ENCODE measurements around the gene PLPPR5.

The PLPPR5 gene

DNA sequence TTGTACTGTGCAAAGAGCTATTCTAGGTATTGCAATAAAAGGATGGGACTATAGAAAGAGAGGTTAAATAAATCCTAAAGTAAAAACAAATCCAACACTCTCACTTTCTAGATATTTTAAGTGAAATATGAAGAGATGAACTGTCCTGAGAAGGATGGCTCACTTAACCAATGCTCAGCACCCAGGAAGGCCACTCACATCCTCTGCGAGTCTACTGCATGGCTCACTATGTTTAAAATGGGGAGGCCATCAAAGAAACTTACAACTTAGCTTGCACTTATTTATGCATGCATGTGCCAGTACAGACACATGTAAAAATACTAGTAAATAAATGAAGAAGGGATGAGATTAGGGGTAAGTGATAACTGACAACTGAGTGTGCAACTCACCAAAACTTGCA is 37.5 kb downstream of the PLPPR5 start:
- no peak for DNase-seq

DNA sequence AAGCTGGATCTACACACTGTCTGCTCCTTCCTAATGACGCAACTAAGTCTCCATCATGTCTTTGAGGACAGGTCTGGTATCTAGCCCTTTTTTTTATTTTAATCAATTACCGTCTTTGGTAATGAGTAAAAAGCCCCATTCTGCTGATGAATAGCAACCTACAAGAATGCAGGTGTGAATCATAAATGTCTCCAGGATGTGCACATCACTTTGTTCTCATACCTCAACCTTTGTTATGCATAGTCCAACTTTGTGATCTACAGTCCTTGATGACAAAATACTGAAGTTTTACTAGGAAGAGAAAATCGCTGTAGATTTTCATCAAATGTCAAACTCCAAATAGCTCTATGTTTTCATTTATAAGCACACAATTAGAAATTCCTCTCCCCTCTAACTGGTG is 39.3 kb downstream of the PLPPR5 start:
- DNase-seq = no peak

DNA sequence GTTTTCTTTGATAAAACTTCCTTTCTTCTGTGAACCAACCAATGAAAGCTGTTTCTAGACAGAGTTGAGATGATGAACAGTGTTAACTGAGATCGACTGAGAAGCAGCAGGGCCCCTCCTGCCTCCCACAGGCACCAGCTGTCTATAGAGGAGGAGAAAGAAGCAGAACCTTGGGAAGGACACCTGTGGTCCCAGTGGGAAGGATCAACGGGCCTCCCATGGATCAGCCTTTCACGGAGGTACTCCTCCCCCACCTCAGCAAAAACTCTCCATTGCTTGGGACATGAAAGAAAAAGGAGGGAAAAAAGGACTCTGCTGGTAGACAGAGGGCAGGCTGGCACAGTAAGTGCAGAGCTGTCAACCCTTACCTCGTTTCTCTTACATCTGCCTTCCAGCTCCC is 40.5 kb downstream of the PLPPR5 start:
- DNase-seq = no peak

DNA sequence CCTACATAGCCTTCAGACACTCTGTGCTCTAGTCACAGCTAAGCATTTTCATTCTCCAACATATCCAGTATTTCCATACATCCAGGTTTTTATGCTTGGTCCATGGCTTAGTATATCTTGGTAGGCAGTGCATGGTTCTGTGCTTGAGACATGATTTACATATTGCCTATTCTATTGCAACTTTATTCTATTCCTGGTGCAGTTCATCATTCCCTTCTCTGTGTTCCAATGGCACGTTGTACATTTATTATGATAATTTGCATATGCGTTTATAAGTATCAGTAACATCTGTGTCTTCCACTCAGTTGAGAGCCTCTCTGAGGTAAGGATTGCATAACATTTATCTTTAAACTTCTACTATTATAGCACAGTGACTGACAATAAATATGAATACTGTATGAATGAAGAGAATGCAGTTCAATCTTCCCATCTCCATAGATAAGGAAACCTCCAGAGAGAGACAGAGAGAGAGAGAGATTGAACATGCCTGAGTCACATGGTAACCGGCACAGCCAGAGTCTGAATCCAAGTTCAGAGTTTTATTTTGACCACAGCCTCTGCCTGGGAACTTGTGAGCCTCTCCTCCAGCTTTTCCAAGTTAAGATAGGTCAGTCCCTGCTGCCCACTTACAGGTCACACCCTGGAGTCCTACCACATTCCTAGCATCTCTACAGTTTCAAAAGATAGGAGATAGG is 41.5 kb downstream of the PLPPR5 start:
- DNase-seq = no peak

DNA sequence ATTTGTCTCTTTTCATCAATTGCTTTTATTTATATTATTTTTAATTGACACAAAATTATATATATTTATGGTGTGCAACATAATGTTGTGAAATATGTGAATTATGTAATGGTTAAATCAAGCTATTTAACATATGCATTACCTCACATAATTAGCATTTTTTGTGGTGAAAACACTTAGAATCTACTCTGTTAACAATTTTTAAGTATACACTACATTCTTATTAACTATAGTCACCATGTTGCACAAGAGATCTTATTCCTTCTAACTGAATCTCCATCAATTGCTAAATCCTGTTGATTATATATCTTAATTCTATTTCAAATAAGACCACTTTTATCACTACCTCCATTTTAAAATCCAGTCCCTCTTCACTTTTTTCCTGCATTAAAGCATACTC is 42.5 kb downstream of the PLPPR5 start:
- DNase-seq = no peak

DNA sequence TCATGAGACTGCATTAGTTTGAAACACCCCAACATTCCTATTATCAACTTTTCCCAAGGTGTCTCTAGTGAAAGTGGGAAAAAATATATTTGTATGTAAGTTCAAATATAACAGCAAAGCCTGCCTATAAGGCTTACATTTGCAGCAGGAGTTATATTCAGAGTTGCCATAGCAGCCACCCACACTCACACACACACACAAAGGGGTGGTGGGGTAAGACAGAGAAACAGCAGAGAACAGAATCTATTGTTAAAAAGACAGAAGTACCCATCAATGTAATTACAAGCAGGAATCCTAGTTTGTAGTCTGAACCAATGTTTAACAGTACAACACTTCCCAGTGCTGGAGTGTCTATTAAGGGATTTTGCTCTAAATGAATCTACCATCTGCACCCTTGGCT is 55.0 kb downstream of the PLPPR5 start:
- no peak for DNase-seq

DNA sequence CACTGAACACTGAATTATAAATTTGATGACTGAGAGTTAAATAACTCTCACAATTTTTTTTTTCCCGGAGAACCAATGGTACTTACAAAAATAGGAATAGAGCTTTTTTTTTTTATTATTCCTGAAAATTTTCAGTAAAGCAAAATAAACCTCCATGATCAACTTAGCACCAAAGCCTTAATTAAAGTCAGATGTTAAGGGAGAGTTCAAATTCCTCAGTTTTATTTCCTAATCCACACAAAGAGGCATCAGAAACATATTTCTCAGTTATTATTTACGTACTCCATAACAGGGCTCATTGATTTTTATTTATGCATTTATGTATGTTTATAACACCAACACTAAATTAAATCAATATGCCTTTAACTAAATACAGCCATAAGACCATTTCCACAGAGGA is 55.5 kb downstream of the PLPPR5 start:
- DNase-seq = no peak

DNA sequence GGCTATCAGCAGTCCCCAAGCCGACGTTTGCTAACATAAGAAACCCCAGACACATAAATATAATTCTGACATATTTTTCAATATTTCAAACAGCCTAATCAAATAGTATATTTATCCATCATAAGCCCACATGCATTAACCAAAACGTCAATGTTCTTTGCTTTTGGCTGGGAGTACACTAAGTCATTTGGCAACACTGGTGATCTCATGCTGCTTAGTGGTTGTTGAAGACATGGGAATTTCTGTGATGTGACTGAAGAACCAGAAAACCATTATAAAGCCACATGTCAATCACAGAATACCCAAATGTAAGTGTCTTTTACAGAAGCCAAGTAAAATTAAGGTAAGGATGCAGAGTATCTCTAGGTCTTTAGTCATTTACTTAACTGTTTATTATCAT is 57.6 kb downstream of the PLPPR5 start:
- no peak for DNase-seq

DNA sequence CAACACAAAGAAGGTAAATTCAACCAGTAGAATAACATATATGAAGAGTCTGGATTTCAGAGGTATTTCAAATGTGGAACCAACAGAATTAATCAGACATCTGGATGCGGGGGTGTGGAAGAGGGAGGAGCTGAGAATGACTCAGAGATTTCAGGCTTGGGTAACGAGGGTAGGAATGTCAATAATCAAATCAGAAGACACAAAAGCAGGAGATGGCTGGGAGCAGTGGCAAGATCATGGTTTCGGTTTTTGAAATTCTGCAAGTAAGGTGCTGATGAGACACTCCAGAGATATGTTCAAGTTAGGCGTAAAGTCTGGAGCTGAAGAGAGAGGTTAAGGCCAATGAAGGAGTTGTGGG is 64.0 kb downstream of the PLPPR5 start:
- DNase-seq = no peak

DNA sequence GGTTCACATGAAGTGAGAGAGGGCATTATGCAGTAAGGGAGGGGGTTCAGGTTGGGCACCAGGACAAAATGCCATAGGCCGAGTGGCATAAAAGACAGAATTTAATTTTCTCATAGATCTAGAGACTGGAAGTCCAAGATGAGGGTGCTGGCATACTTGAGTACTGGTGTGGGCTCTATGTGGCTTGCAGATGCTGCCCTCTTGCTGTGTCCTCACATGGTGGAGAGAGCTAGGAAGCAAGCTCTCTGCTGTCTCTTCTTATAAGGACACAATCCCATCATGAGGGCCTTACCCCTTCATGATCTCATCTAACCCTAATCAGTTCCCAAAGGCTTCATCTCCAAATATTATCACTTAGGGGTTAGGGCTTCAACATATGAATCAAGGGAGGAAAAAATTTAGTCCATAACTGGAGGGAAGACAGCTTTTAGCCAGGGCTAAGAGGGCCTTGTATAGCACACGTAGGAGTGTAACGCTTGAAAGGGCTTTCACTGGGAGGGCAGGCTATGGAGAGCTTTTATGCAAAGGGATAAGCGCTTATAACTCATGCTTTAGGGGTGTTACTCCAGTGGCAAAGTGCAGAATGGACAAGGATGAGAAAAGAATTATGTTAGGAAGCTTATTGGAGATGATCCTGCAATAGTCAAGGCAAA is 64.5 kb downstream of the PLPPR5 start:
- DNase-seq = no peak

DNA sequence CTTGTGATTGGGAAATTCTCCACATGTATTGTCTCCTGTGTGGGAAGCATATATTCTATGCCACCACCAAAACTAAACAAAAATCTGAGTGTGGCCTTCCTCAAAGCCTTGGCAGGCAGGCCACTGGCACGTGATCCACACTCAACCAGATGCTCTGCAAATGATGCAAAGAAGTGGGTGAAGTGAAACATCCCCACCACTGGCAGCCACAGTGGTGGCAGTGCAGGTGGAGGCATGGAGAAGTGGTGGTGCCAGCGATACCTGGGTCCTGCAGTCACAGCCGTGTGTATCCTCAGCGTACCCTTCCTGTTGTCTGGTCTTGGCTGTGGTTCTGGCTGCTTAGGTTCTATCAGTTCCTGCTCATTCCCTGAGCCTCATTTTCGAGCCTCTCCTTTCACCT is 65.2 kb downstream of the PLPPR5 start:
- DNase-seq = no peak

DNA sequence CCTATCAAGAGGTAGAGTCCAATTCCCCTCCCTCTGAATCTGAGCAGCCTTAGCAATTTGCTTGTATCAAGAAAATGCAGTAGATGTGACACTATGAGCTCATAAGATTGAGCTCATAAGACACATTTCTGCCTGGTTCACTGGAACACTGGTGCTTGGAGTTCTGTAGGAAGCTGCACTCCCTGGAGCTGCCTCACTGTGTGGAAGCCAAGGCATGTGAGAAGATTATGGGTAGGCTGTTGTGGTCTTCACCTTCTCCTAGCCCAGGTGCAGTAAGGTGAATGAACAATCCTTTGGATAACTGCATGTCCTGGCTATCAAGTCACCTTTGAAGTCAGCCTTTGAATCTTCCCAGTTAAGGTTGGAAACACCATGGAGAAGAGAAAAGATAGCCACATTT is 67.3 kb downstream of the PLPPR5 start:
- no peak for DNase-seq

DNA sequence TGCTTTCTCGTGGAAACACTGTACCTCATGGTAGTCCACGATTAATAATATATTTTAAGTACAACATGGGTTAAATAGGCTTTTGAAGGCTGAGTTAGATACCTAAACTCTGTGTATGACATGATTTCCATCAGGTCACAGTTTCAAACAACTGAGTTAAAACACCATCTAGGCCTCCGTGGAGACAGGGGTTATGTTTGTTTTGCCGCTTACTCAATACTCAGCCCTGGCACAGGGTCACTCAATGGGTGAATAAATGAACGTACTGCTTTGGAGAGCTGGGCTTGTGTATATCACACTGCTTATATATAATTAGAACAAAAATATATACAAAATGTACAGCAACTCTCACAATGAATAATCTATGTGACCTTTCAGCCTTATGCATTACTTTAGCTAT is 72.5 kb downstream of the PLPPR5 start:
- DNase-seq = no peak

DNA sequence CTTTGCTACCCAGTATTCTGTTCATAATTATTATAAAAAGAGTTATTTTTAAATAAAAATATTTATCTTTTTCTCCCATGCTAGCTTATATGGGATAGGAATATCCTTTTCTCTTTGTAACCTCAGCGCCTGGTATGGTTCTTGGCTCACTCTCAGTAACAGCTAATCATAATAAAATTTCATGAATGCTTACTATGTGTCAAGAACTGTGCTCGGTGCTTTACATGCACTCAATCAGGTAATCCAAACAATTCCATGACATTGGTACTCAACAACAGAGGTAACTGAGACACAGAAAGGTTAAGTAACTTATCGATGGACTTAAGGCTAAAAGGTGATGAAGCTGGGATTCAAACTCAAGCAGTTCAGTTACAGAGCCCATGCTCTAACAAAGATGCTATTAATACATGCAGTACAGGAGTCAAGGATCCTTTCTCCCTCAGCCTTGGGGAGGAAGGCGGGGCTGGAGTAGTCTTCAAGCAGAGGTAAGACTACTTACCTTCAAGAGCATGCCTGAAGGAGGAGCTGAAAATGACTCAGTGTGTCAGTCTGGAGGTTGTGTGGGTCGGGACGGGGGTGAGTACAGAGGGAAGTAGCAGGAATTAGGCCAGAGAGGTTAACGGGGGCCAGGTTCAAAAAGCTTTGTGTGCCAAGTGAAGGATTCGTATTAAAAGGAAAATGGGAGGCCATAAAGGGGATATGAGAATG is 73.4 kb downstream of the PLPPR5 start:
- DNase-seq = no peak

DNA sequence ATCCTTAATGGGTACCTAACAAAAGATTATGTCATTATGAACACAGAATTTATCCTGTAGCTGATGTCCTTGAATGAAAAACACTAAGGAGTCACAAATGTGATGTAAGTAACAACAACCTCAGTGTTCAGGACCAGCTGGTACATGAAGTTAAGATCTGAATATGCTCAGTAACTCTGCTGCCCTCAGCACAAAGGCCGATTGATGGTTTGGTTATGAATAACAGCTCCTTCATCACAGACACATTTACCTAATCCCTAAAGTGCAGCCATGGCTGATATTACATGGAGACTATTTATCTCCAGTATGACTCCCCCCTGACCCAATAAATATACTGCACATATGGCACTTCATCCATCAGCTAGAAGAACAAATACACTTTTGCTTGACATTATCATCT is 75.2 kb downstream of the PLPPR5 start:
- DNase-seq = no peak

DNA sequence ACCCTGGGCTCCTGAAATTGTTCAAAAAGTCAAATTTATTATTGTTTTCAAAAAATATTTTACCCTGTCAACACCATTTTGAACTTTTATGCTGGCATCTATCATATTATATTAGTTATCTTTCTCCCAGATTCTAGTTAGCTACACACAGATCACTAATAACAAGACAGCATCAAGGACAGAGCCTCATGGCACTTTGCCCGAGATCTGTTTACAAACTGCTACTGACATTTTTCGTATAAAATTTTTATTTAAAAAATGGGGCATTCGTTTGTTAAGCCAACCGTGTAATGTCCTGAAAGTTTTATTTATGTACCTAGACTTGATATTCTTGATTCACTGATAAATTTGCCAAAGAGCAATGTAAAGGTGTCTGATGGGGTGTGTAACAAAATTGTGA is 78.1 kb downstream of the PLPPR5 start:
- DNase-seq = no peak

DNA sequence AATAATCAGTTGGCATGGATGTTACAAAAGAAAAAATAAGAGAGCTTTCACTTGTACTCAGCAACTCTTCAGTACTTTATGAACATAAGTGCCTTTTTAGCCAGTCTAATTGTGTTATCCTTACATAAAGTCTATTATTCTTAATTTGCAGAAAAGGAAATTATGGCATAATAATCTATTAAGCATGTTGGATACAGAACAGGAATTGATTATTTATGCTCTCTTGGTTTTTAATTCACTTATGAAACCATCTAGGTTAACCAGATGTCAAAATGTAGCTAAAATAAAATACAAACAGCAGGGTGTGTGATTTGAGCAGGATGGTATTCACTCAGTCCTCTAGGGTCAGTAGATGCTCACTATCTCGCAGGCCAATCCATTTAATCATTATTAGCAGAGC is 79.7 kb downstream of the PLPPR5 start:
- DNase-seq = no peak

DNA sequence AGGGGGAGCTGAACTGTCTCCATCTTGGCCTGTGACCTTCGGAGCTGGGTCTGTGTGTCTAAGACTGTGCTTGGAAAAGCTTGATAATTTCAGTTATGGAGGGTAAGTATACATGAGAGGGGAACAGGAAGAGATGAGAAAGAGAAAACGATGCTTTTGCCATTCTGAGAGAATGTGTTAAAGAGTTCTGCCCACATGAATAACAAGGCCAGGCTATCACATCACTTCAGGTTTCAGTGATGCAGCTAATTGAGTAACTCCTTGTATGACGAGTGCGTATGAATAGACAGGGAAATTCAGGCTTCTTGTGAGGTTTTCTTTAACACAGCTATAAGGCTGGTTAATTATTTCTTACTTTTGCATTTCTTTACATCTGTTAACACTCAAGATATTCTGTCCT is 81.0 kb downstream of the PLPPR5 start:
- no peak for DNase-seq

DNA sequence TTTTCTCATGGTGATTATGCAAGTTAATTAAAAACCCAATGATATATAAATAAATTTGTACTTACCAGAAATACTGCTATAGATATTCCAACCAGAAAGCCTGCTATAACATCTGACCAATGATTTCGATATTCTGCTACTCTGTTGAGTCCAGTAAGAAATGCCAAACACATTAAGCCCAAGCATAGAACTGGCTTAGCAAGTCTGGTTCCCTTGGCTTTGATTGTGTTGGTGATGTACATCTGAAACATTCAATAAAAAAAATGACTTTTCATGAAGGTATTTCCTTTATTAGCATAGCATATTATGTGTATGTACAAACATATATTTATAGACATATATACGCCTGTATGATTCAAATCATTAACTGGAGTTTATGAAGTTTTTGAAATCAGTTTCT is 82.8 kb downstream of the PLPPR5 start:
- DNase-seq = no peak

DNA sequence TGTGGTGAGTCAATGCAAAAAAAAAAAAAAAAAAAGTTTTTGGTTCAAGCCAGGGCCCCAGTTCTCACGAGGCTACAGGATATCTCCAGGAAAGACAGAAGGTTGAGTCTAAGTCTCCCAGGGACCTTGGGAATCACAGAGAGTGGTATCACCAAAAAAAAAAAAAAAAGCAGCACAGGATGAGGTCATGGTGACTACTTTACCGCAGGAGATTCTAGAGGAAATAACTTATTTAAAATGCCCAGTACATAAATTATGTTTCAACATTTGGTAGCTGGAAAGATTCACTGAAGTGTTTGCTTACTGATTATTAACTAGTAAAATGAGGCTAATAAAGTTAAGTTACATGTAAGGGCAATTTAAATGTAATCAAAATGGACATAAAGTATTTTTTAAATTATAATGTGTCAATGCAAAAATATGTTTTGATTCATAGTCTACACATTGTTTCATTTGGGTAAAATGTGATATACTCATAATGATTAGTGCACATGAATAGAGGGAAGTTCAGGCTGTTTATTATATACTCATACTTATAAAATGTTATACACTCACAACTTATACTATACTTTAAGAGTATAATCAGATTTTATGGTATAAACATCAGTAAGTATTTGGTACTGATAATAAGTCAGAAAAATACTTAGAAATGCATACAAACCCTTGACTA is 84.1 kb downstream of the PLPPR5 start:
- DNase-seq = no peak

DNA sequence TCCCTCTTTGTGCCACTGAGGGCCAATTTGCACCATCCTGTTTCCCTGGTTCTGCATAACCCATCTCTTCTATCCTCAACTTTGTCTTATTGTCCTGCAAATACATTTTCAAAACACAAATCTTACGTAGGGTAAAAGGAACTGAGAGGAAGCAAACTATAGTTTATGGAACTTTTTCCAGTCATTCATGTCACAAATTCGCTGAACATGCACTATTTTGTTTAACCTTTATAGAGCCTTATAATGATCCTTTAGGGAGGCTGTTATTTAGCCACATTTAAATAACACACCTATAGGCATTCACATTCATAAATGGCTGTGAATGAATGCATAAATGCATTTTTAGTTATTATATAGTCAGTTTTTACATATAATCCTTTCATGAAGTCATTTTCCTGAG is 85.0 kb downstream of the PLPPR5 start:
- DNase-seq = no peak

DNA sequence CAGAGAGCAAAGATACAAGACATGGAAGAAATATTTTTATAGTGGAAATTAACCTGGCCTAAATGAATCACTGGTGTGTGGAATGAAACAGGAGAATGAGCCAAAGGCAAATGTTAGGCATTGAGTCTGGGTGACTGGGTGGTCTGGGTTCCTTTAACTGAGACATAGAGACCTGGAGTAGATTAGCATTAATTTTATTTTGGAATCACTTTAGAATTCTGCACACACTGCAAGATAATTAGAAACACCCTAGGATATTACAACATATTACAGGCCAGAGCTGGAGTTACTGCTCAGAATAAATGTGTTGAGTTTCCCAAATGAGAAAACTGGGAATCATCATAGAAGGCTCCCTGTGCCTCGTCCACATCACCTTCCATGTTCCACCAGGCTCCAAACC is 85.5 kb downstream of the PLPPR5 start:
- no peak for DNase-seq

DNA sequence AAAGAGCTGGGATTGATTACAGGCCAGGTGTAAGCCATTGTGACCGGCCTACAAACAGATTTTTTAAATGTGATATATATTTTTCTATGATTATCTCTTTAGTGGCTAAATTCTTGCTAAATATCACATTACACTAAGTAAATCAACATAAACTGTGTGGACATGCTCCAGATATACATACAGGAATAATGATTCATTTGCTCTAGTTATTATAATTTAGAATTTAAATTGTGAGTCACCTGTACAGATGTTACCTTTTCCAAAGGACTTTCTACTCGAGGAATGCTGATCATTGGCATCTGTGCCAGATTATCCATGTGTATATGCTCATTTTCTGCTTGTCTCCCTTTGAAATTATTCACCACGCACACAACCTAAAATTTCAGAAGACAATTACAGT is 90.1 kb downstream of the PLPPR5 start:
- no peak for DNase-seq

DNA sequence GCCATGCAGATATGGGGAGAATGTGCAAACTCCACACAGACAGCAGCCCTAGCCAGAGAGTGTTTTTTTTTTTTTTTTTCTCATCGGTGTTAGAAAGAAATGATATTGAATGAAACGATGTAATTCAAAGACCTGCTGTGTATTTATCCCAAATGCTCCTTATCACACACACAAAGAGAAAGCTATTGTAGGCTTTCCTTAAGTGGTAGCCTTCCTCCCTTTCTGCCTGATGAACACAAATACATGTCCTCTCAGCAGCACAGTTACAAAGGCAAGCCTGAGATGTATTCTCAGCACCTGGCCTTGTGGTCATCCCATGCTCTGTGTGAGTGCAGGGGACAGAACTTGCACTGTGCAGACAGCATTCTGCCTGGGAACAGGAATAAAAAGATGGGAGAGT is 93.8 kb downstream of the PLPPR5 start:
- no peak for DNase-seq
